HL-60 (cell line): ENCODE results near the gene ASCC3.

ENCODE experiments used
- CTCF ChIP-seq: IDR thresholded peaks from one replicate; pipeline ENCODE4 v1.5.1; 2011; ENCODE audit warnings: low read length, control low read depth, inconsistent platforms; ENCODE audit not compliant: insufficient read depth
- GABPA ChIP-seq: IDR thresholded peaks from 2 replicates; pipeline ENCODE4 v1.6.1; 2012; ENCODE audit warnings: low read depth
- POLR2AphosphoS5 ChIP-seq: IDR thresholded peaks from 2 replicates; pipeline ENCODE4 v1.6.1; 2012; ENCODE audit warnings: low read depth
- REST ChIP-seq: IDR thresholded peaks from 2 replicates; pipeline ENCODE4 v1.6.1; 2012; ENCODE audit warnings: low read depth; ENCODE audit not compliant: insufficient replicate concordance
- SPI1 ChIP-seq: IDR thresholded peaks from 2 replicates; pipeline ENCODE4 v1.6.1; 2012; ENCODE audit warnings: low read depth, mild to moderate bottlenecking, borderline replicate concordance

- no peak for TF ChIP-seq POLR2AphosphoS5
- TF ChIP-seq CTCF, result no peak
- no peak for TF ChIP-seq SPI1
- no peak for TF ChIP-seq GABPA
- no peak for TF ChIP-seq REST
These were observed 23.2 kb upstream of the ASCC3 start for GRCh38 chr6:100904316-100904715.
